HepG2 (cell line): ENCODE results near the gene FSD1. TPM values are rescaled to one million over a fixed set of nuclear protein-coding genes. Genes with fewer than 3 reads are reported as not detected.

Experiments
- AHR ChIP-seq: IDR thresholded peaks from 2 replicates; pipeline ENCODE4 v1.6.1; 2018; ENCODE audit warnings: missing genetic modification reagents, missing compliant biosample characterization
- FIP1L1 ChIP-seq: fragments of 200-400 bp; formaldehyde crosslinking; IDR thresholded peaks from 2 replicates; pipeline ENCODE4 v1.6.1; 2018; ENCODE audit warnings: low read depth, mild to moderate bottlenecking, low read length, moderate library complexity, borderline replicate concordance; ENCODE audit not compliant: insufficient read depth
- HOXA3 ChIP-seq: sonication (generic); formaldehyde crosslinking; IDR thresholded peaks from 2 replicates; pipeline ENCODE4 v1.5.0; 2020; ENCODE audit warnings: missing genetic modification reagents
- MAX ChIP-seq: IDR thresholded peaks from 2 replicates; pipeline ENCODE4 v1.6.1; 2012; ENCODE audit warnings: inconsistent platforms
- MED1 ChIP-seq: sonication (generic); formaldehyde crosslinking; IDR thresholded peaks from 2 replicates; pipeline ENCODE4 v1.4.0; 2020; ENCODE audit warnings: missing genetic modification reagents
- ONECUT2 ChIP-seq: sonication (generic); formaldehyde crosslinking; IDR thresholded peaks from 2 replicates; pipeline ENCODE4 v1.4.0; 2020; ENCODE audit warnings: missing genetic modification reagents
- PAX8 ChIP-seq: sonication (generic); formaldehyde crosslinking; IDR thresholded peaks from 2 replicates; pipeline ENCODE4 v1.8.0; 2022; ENCODE audit warnings: mild to moderate bottlenecking, missing genetic modification reagents, borderline replicate concordance
- PCBP2 ChIP-seq: fragments of 200-400 bp; formaldehyde crosslinking; optimal IDR thresholded peaks from 2 replicates; pipeline ENCODE3; 2018; ENCODE audit warnings: low read length, low read depth; ENCODE audit not compliant: poor library complexity, severe bottlenecking
- PHF21A ChIP-seq: sonication (generic); formaldehyde crosslinking; IDR thresholded peaks from 2 replicates; pipeline ENCODE4 v1.5.0; 2020; ENCODE audit warnings: mild to moderate bottlenecking, missing genetic modification reagents
- SYNCRIP ChIP-seq: fragments of 200-400 bp; formaldehyde crosslinking; IDR thresholded peaks from 2 replicates; pipeline ENCODE4 v1.6.1; 2018; ENCODE audit warnings: mild to moderate bottlenecking, low read depth, low read length; ENCODE audit not compliant: insufficient read depth
- TMF1 ChIP-seq: sonication (generic); formaldehyde crosslinking; IDR thresholded peaks from 2 replicates; pipeline ENCODE4 v1.8.1; 2022; ENCODE audit warnings: low read depth, missing genetic modification reagents
- UBTF ChIP-seq: sonication (generic); formaldehyde crosslinking; IDR thresholded peaks from 2 replicates; pipeline ENCODE4 v1.4.0; 2020; ENCODE audit warnings: mild to moderate bottlenecking, missing genetic modification reagents
- ZBTB26 ChIP-seq: IDR thresholded peaks from 2 replicates; pipeline ENCODE4 v1.6.1; 2016; ENCODE audit warnings: missing compliant biosample characterization, missing genetic modification reagents, borderline replicate concordance
- ZFP36 ChIP-seq: fragments of 150-350 bp; IDR thresholded peaks from 2 replicates; pipeline ENCODE4 v1.6.1; 2018; ENCODE audit warnings: borderline replicate concordance, low read length, low read depth; ENCODE audit not compliant: partially characterized antibody
- ZHX2 ChIP-seq, 2 experiments: sonication (generic) in 1 of 2; formaldehyde crosslinking in 1 of 2; IDR thresholded peaks; 2 replicates each; pipeline versions ENCODE4 v1.6.1 to v1.9.0; 2014 to 2022; ENCODE audit warnings: antibody characterized with exemption in 1 of 2, borderline replicate concordance in 1 of 2, inconsistent platforms in 1 of 2, low read depth in 1 of 2, missing genetic modification reagents in 1 of 2
- ZNF292 ChIP-seq: sonication (generic); formaldehyde crosslinking; IDR thresholded peaks from 2 replicates; pipeline ENCODE4 v1.8.1; 2022; ENCODE audit warnings: mild to moderate bottlenecking, low read depth, missing genetic modification reagents, borderline replicate concordance
- ZNF619 ChIP-seq: sonication (generic); formaldehyde crosslinking; IDR thresholded peaks from 2 replicates; pipeline ENCODE4 v1.4.0; 2020; ENCODE audit warnings: mild to moderate bottlenecking, missing genetic modification reagents
- ZNF777 ChIP-seq: sonication (generic); formaldehyde crosslinking; IDR thresholded peaks from 2 replicates; pipeline ENCODE4 v1.4.0; 2020; ENCODE audit warnings: missing genetic modification reagents
- polyA plus RNA-seq, 8 experiments: library from polyadenylated mRNA; depleted of rRNA in 3 of 8; stranded (reverse) in 7 of 8; unstranded in 1 of 8; fragments of >200 nt; fragmentation: Illumina TruSeq in 4 of 8; extraction: Trizol in 4 of 8; gene quantifications; 2 replicates each; pipeline versions ENCODE4 v1.2.1 to v1.2.3, GENCODE V29; 2011 to 2016; ENCODE audit warnings: low read depth in 4 of 8, missing spikeins in 1 of 8, mixed read lengths in 1 of 8; ENCODE audit not compliant: insufficient read depth in 1 of 8
- total RNA-seq, 5 experiments: library from RNA; depleted of rRNA; stranded (reverse); fragments of >200 nt; fragmentation: Illumina TruSeq; extraction: Trizol; gene quantifications; 2 replicates each; pipeline ENCODE4 v1.2.3, GENCODE V29; 2016; ENCODE audit warnings: low read depth in 1 of 5

Gene FSD1
- total and polyA plus RNA-seq, 2 of the 13 experiments (the other 11 are each of a cell fraction or from before 2014, with no cell fraction given): 0.29 to 0.66 TPM

GRCh38 chr19:4267901-4268815, 36.2 kb upstream of the FSD1 start (continued):
- peak; percentile 28; the same call in 1 of the 2 replicates for TF ChIP-seq ZHX2 (IDR thresholded peaks at IDR 0.05; ENCODE audit: low read depth)
- no peak for TF ChIP-seq ZHX2 (CRISPR knock-in tag; IDR thresholded peaks at IDR 0.05; ENCODE audit: borderline replicate concordance)
- TF ChIP-seq PAX8 (CRISPR knock-in tag): no peak
- no peak for TF ChIP-seq ZNF619 (CRISPR knock-in tag)
- TF ChIP-seq FIP1L1: no peak
- TF ChIP-seq PCBP2: no peak
- TF ChIP-seq TMF1 (CRISPR knock-in tag): no peak
- TF ChIP-seq ZNF292 (CRISPR knock-in tag): no peak
- TF ChIP-seq ZBTB26 (CRISPR knock-in tag): no peak
- peak; percentile 58; the same call in 1 of the 2 replicates for TF ChIP-seq MAX
- TF ChIP-seq AHR (CRISPR knock-in tag): 0 out of 2 replicates have a peak, but pooled peaks have one; percentile 40
- no peak for TF ChIP-seq ONECUT2 (CRISPR knock-in tag)
- no peak for TF ChIP-seq ZFP36
- TF ChIP-seq UBTF (CRISPR knock-in tag): peak; percentile 33; the same call in 1 of the 2 replicates
- no peak for TF ChIP-seq ZNF777 (CRISPR knock-in tag)
- no peak for TF ChIP-seq SYNCRIP
- TF ChIP-seq PHF21A (CRISPR knock-in tag): 0 out of 2 replicates have a peak, but pooled peaks have one; percentile 21
- TF ChIP-seq MED1 (CRISPR knock-in tag): no peak
- peak; percentile 28; the same call in 1 of the 2 replicates for TF ChIP-seq HOXA3 (CRISPR knock-in tag)
